HUES6 (cell line): ENCODE data around the gene SUSD2.
"Not testable (repeated sequence)": the region's sequence is repeated elsewhere in the genome, so short reads cannot be mapped to it uniquely, and the experiment has no call there.

Source experiments
- H3K27ac ChIP-seq: 2 replicates; pipeline ENCODE4 v1.7.0; 2013; ENCODE audit warnings: low read depth, mild to moderate bottlenecking, low read length, inconsistent platforms
- H3K27me3 ChIP-seq: 2 replicates; pipeline ENCODE4 v1.6.1; 2013; ENCODE audit warnings: low read length; ENCODE audit not compliant: control insufficient read depth, insufficient read depth
- H3K36me3 ChIP-seq: 2 replicates; pipeline ENCODE4 v1.6.1; 2013; ENCODE audit warnings: low read length; ENCODE audit not compliant: control insufficient read depth, insufficient read depth
- H3K4me1 ChIP-seq: 2 replicates; pipeline ENCODE4 v1.6.1; 2013; ENCODE audit warnings: low read length; ENCODE audit not compliant: control insufficient read depth, insufficient read depth
- H3K4me3 ChIP-seq: 2 replicates; pipeline ENCODE4 v1.5.1; 2013; ENCODE audit warnings: low read depth, low read length
- H3K9ac ChIP-seq: one replicate; pipeline ENCODE4 v1.6.1; 2013; ENCODE audit warnings: mild to moderate bottlenecking, low read length
- H3K9me3 ChIP-seq: 2 replicates; pipeline ENCODE4 v1.6.1; 2013; ENCODE audit warnings: low read depth, low read length; ENCODE audit not compliant: control insufficient read depth, insufficient read depth

Gene SUSD2

GRCh38 chr22:24181088-24181995 lies at the start of gene SUSD2:
TSS of gene SUSD2 (plus strand) at chr22:24181487. CDS start at chr22:24181520, 33 bp downstream.
- Histone ChIP-seq H3K27me3 (no peaks in the 10 kb centered on the region), H3K4me1 (peaks cover 13% of the 10 kb centered on the region), H3K27ac (no peak within 1 kb of the TSS), H3K9me3 (no peaks in the 10 kb centered on the region), H3K4me3 (no peak within 1 kb of the TSS; the same call in 1 of the 2 replicates), H3K36me3 (peaks cover 7% of the 10 kb centered on the region), H3K9ac (no peak within 1 kb of the TSS)

GRCh38 chr22:24133187-24133965 lies 47.9 kb upstream of the SUSD2 start:
- H3K36me3 ChIP-seq: peaks cover 53% of the 10 kb centered on the region
- H3K4me3 ChIP-seq: no peak overlapping the region
- H3K27ac ChIP-seq: no peak overlapping the region

GRCh38 chr22:24134090-24134846 lies 47.0 kb upstream of the SUSD2 start:
- Histone ChIP-seq H3K4me1 (no peaks in the 10 kb centered on the region), H3K9ac (no peak overlapping the region), H3K27ac (no peak overlapping the region), H3K9me3 (no peaks in the 10 kb centered on the region), H3K4me3 (no peak overlapping the region), H3K36me3 (peaks cover 56% of the 10 kb centered on the region), H3K27me3 (no peaks in the 10 kb centered on the region)

More at GRCh38 chr22:24133187-24133965, 47.9 kb upstream of the SUSD2 start:
- no peaks in the 10 kb centered on the region for H3K4me1 ChIP-seq
- H3K9me3 ChIP-seq: no peaks in the 10 kb centered on the region
- H3K27me3 ChIP-seq: no peaks in the 10 kb centered on the region
- no peak overlapping the region for H3K9ac ChIP-seq

- not testable (repeated sequence) for H3K27me3 ChIP-seq, H3K27ac ChIP-seq, H3K4me1 ChIP-seq, H3K9me3 ChIP-seq, H3K9ac ChIP-seq, H3K4me3 ChIP-seq
- peaks cover 45% of the 10 kb centered on the region for H3K36me3 ChIP-seq
Observed at GRCh38 chr22:24136533-24136932, 44.8 kb upstream of the SUSD2 start.

GRCh38 chr22:24137595-24137994 lies 43.7 kb upstream of the SUSD2 start:
- no peak overlapping the region for H3K27ac ChIP-seq
- peaks cover 45% of the 10 kb centered on the region for H3K36me3 ChIP-seq
- no peaks in the 10 kb centered on the region for H3K4me1 ChIP-seq

GRCh38 chr22:24138649-24139420 lies 42.5 kb upstream of the SUSD2 start:
- H3K27ac ChIP-seq: no peak overlapping the region
- H3K4me3 ChIP-seq: no peak overlapping the region
- H3K9me3 ChIP-seq: no peaks in the 10 kb centered on the region
- no peak overlapping the region for H3K9ac ChIP-seq
- no peaks in the 10 kb centered on the region for H3K27me3 ChIP-seq
- H3K4me1 ChIP-seq: no peaks in the 10 kb centered on the region
- peaks cover 43% of the 10 kb centered on the region for H3K36me3 ChIP-seq

More at GRCh38 chr22:24137595-24137994, 43.7 kb upstream of the SUSD2 start:
- Histone ChIP-seq H3K9me3 (no peaks in the 10 kb centered on the region), H3K9ac (no peak overlapping the region), H3K4me3 (no peak overlapping the region), H3K27me3 (no peaks in the 10 kb centered on the region)

- Histone ChIP-seq H3K9me3 (no peaks in the 10 kb centered on the region), H3K4me1 (0 out of 2 replicates have a peak, but pooled peaks cover under 1% of the 10 kb centered on the region), H3K27ac (no peak overlapping the region), H3K9ac (no peak overlapping the region), H3K36me3 (peaks cover 33% of the 10 kb centered on the region), H3K27me3 (no peaks in the 10 kb centered on the region), H3K4me3 (no peak overlapping the region)
Observed at GRCh38 chr22:24140357-24140756, 40.9 kb upstream of the SUSD2 start.

- no peak overlapping the region for H3K9ac ChIP-seq
- no peaks in the 10 kb centered on the region for H3K9me3 ChIP-seq
- H3K4me3 ChIP-seq: no peak overlapping the region
- no peaks in the 10 kb centered on the region for H3K27me3 ChIP-seq
- H3K36me3 ChIP-seq: peaks cover 28% of the 10 kb centered on the region
- H3K27ac ChIP-seq: no peak overlapping the region
- peaks cover 12% of the 10 kb centered on the region for H3K4me1 ChIP-seq
Observed at GRCh38 chr22:24141586-24141985, 39.7 kb upstream of the SUSD2 start.

- Histone ChIP-seq H3K9me3 (no peaks in the 10 kb centered on the region), H3K4me3 (no peak overlapping the region), H3K9ac (no peak overlapping the region), H3K27me3 (no peaks in the 10 kb centered on the region), H3K36me3 (peaks cover 23% of the 10 kb centered on the region), H3K4me1 (peaks cover 16% of the 10 kb centered on the region), H3K27ac (no peak overlapping the region)
Observed at GRCh38 chr22:24142241-24142640, 39.0 kb upstream of the SUSD2 start.

GRCh38 chr22:24142831-24143230 lies 38.5 kb upstream of the SUSD2 start:
- Histone ChIP-seq H3K4me1 (peaks cover 16% of the 10 kb centered on the region), H3K4me3 (no peak overlapping the region), H3K27me3 (no peaks in the 10 kb centered on the region), H3K36me3 (peaks cover 19% of the 10 kb centered on the region), H3K27ac (no peak overlapping the region), H3K9ac (no peak overlapping the region), H3K9me3 (no peaks in the 10 kb centered on the region)
